Nephron (organoid): ENCODE data around the gene INAFM2.
A peak's percentile ranks its signal among the peaks of the same experiment; 100 is the strongest.

Source experiments
- H3K27ac Mint-ChIP-seq, 3 experiments: 2 replicates each; pipeline ENCODE4 v1.8.0; 2020; ENCODE audit warnings: mixed read lengths in 3 of 3, mild to moderate bottlenecking in 2 of 3, moderate library complexity in 1 of 3
- H3K27me3 Mint-ChIP-seq: 2 replicates; pipeline ENCODE4 v1.8.0; 2021; ENCODE audit warnings: low read depth, mild to moderate bottlenecking, moderate library complexity, mixed read lengths
- H3K36me3 Mint-ChIP-seq: 2 replicates; pipeline ENCODE4 v1.8.0; 2020; ENCODE audit warnings: low read depth, mixed read lengths
- H3K4me1 Mint-ChIP-seq: 2 replicates; pipeline ENCODE4 v1.8.0; 2020; ENCODE audit warnings: mixed read lengths
- H3K4me3 Mint-ChIP-seq, 3 experiments: 2 replicates each; pipeline ENCODE4 v1.8.0; 2020; ENCODE audit warnings: mild to moderate bottlenecking in 3 of 3, mixed read lengths in 3 of 3, moderate library complexity in 2 of 3
- H3K9me3 Mint-ChIP-seq: 2 replicates; pipeline ENCODE4 v1.8.0; 2020; ENCODE audit warnings: mixed read lengths
- CTCF ChIP-seq, 3 experiments: fragments of 200-600 bp; sonication (generic); IDR thresholded peaks; one replicate each; pipeline ENCODE4 v1.5.0; 2021; ENCODE audit warnings: antibody characterized with exemption in 3 of 3; ENCODE audit not compliant: unreplicated experiment in 3 of 3

The INAFM2 gene

GRCh38 chr15:40290545-40290917, 33.0 kb upstream of the INAFM2 start:
- H3K4me3 Mint-ChIP-seq, result peak overlapping the region; percentile 55 to 71 (median 58)
- H3K27me3 Mint-ChIP-seq, result peaks cover 72% of the 10 kb centered on the region
- no peak overlapping the region for H3K27ac Mint-ChIP-seq
- H3K4me1 Mint-ChIP-seq, result peaks cover 22% of the 10 kb centered on the region
- H3K9me3 Mint-ChIP-seq, result no peaks in the 10 kb centered on the region
- no peaks in the 10 kb centered on the region for H3K36me3 Mint-ChIP-seq
- TF ChIP-seq CTCF (IDR thresholded peaks at IDR 0.05; ENCODE audit: unreplicated experiment in 3 of 3), result no peak

DNA sequence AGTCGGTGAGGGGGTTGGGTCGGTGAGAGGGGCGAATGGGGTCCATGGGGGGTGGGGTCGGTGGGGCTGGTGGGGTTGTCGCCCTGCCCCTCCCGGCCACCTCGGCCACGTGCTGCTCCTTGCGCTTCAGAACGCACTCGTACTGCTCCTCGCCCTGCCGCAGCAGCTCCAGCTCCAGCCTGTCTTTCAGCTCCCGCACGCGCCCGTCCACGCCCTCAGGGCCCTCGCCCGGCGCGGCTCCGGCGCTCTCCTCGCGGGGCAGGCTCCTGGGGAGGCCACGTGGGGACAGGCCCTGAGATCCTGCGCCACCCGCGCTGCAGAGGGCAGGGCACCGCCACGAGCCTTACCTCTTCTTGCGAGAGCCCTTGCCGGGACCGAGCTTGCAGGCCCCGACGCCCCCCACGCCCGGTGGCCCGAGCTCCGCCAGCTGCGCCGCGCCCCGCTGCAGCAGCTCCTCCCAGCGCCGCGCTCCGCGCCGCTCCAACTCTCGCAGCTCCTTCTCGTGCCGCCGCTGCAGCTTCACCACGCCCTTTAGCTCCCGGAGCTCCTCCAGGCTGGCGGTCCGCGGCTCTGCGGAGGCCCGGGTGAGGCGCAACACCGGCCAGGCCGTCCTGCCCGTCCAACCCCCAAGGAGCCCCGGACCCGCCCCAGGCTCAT, 32.4 kb upstream of the INAFM2 start:
- H3K4me3 Mint-ChIP-seq, result peak overlapping the region in 2 of 3 experiments; percentile 44 to 68
- no peak for TF ChIP-seq CTCF (IDR thresholded peaks at IDR 0.05; ENCODE audit: unreplicated experiment in 3 of 3)
- peaks cover 18% of the 10 kb centered on the region for H3K4me1 Mint-ChIP-seq
- H3K27me3 Mint-ChIP-seq, result peaks cover 70% of the 10 kb centered on the region
- H3K9me3 Mint-ChIP-seq, result no peaks in the 10 kb centered on the region
- H3K36me3 Mint-ChIP-seq, result no peaks in the 10 kb centered on the region
- H3K27ac Mint-ChIP-seq, result no peak overlapping the region

- H3K27me3 Mint-ChIP-seq, result peaks cover 72% of the 10 kb centered on the region
Measured at GRCh38 chr15:40292246-40292645, 31.2 kb upstream of the INAFM2 start.

GRCh38 chr15:40293006-40293405, 30.5 kb upstream of the INAFM2 start:
- peaks cover 70% of the 10 kb centered on the region for H3K27me3 Mint-ChIP-seq
- H3K36me3 Mint-ChIP-seq, result no peaks in the 10 kb centered on the region
- no peaks in the 10 kb centered on the region for H3K9me3 Mint-ChIP-seq
- H3K27ac Mint-ChIP-seq, result no peak overlapping the region
- no peak overlapping the region for H3K4me3 Mint-ChIP-seq
- peaks cover 18% of the 10 kb centered on the region for H3K4me1 Mint-ChIP-seq
- TF ChIP-seq CTCF (IDR thresholded peaks at IDR 0.05; ENCODE audit: unreplicated experiment in 3 of 3), result no peak

More at GRCh38 chr15:40292246-40292645, 31.2 kb upstream of the INAFM2 start:
- TF ChIP-seq CTCF (IDR thresholded peaks at IDR 0.05; ENCODE audit: unreplicated experiment in 3 of 3), result no peak
- no peak overlapping the region for H3K4me3 Mint-ChIP-seq
- H3K27ac Mint-ChIP-seq, result no peak overlapping the region
- H3K36me3 Mint-ChIP-seq, result no peaks in the 10 kb centered on the region
- H3K9me3 Mint-ChIP-seq, result no peaks in the 10 kb centered on the region
- peaks cover 18% of the 10 kb centered on the region for H3K4me1 Mint-ChIP-seq

GRCh38 chr15:40293905-40294895, 29.3 kb upstream of the INAFM2 start:
- Mint-ChIP-seq H3K36me3 (peaks cover 2% of the 10 kb centered on the region), H3K27me3 (peaks cover 61% of the 10 kb centered on the region), H3K4me3 (no peak overlapping the region), H3K9me3 (peaks cover 3% of the 10 kb centered on the region), H3K27ac (no peak overlapping the region), H3K4me1 (peaks cover 16% of the 10 kb centered on the region)
- TF ChIP-seq CTCF (IDR thresholded peaks at IDR 0.05; ENCODE audit: unreplicated experiment in 3 of 3), result no peak
